Left ventricle myocardium inferior (tissue), 1 donor: Measurements from ENCODE around the gene DHRS1. TPM values are rescaled to one million over a fixed set of nuclear protein-coding genes. Genes with fewer than 3 reads are reported as not detected.
A peak's percentile ranks its signal among the peaks of the same experiment; 100 is the strongest.

Experiments used
- DNase-seq: peaks from one replicate; pipeline ENCODE4 v3.0.0-alpha.2; 2020
- H3K27ac ChIP-seq: fragments of 200-600 bp; replicated peaks from 2 replicates; pipeline ENCODE4 v1.8.0; 2021
- H3K27me3 ChIP-seq: fragments of 200-600 bp; 2 replicates; pipeline ENCODE4 v1.8.0; 2021; ENCODE audit warnings: low read depth
- H3K36me3 ChIP-seq: fragments of 200-600 bp; 2 replicates; pipeline ENCODE4 v1.8.0; 2021
- H3K4me1 ChIP-seq: fragments of 200-600 bp; 2 replicates; pipeline ENCODE4 v1.8.0; 2021
- H3K4me3 ChIP-seq: fragments of 200-600 bp; 2 replicates; pipeline ENCODE4 v1.8.0; 2021; ENCODE audit warnings: mild to moderate bottlenecking, moderate library complexity
- H3K9me3 ChIP-seq: fragments of 200-600 bp; replicated peaks from 2 replicates; pipeline ENCODE4 v1.8.0; 2021
- CTCF ChIP-seq: fragments of 200-600 bp; IDR thresholded peaks from 2 replicates; pipeline ENCODE4 v1.8.0; 2021; ENCODE audit warnings: antibody characterized with exemption, mild to moderate bottlenecking, borderline replicate concordance
- intact Hi-C: fragments of 100-400 bp; cut with micrococcal nuclease; formaldehyde crosslinking; loops from one replicate; pipeline ENCODE4 v1.11.0; 2022
- total RNA-seq: library from RNA; stranded (reverse); fragmentation: NEBNext Ultra II Directional; extraction: Animal tissue kit (Norgen Biotek cat#: 25700); gene quantifications from one replicate; pipeline ENCODE4 v1.2.1, GENCODE V29; 2021
- donor health status: DM: no; HTN: yes; CAD: no; lungs with severe emphysema.

DHRS1 gene
- total RNA-seq, 1 donor from 2014 or later: 6.9 TPM

DNA sequence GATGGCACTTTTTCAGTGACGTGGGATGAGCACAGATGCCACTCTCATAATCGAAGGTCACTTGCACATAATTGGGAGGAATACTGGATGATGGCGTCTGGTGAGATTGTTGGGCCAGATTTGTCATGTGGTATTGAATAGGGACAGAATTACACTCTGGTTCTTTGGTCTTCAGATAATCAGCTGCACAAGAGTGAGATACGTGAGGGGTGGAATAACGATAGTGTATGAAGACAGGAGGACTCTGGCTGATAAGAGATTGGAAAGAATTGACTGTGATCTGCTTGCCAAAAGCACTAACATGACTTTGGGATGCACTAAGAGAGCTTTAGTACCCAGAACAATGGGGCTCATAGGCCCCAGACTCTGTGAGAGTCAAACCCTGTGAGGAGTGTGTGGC is 21.2 kb downstream of the DHRS1 start:
- no peaks in the 10 kb centered on the region for H3K9me3 ChIP-seq
- intact Hi-C loops: no loop called here
- H3K27ac ChIP-seq: peak overlapping the region; percentile 81
- H3K4me3 ChIP-seq: no peak overlapping the region
- no peak for TF ChIP-seq CTCF
- H3K36me3 ChIP-seq: no peaks in the 10 kb centered on the region
- no peaks in the 10 kb centered on the region for H3K27me3 ChIP-seq
- H3K4me1 ChIP-seq: peaks cover 44% of the 10 kb centered on the region
- no peak for DNase-seq

GRCh38 chr14:24277606-24278321 is 21.8 kb downstream of the DHRS1 start:
- intact Hi-C loops: no loop called here
- no peaks in the 10 kb centered on the region for H3K9me3 ChIP-seq
- peak overlapping the region; percentile 30 for H3K27ac ChIP-seq
- H3K27me3 ChIP-seq: no peaks in the 10 kb centered on the region
- no peak for TF ChIP-seq CTCF
- peak; percentile 42 for DNase-seq
- H3K4me1 ChIP-seq: peaks cover 47% of the 10 kb centered on the region
- no peaks in the 10 kb centered on the region for H3K36me3 ChIP-seq
- no peak overlapping the region for H3K4me3 ChIP-seq

DNA sequence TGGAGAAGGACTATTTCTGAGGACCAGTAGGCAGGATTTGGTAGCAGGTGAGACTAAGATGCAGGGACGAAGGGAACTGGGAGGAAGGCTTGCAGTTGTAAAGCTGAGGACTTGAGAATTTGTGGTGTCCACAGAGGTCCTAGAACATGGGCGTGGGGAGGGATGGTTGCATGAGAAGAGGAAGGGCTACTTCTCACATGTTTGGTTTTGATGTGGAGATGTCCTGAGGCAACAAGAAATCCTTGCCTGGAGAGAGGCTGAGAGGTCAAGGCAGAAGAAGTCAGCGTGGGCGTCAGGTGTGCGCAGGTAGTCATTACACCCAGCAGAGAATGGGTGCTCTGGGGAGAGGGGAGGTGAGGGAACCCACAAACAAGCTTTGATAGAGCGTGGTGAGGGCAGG is 22.5 kb downstream of the DHRS1 start:
- H3K27ac ChIP-seq: peak overlapping the region; percentile 30
- intact Hi-C loops: no loop called here
- H3K36me3 ChIP-seq: no peaks in the 10 kb centered on the region
- no peaks in the 10 kb centered on the region for H3K9me3 ChIP-seq
- H3K27me3 ChIP-seq: no peaks in the 10 kb centered on the region
- H3K4me1 ChIP-seq: peaks cover 51% of the 10 kb centered on the region
- no peak for DNase-seq
- H3K4me3 ChIP-seq: no peak overlapping the region
- TF ChIP-seq CTCF: no peak

- Histone ChIP-seq H3K27me3 (no peaks in the 10 kb centered on the region), H3K27ac (peak overlapping the region; percentile 57), H3K4me1 (peaks cover 44% of the 10 kb centered on the region), H3K36me3 (peaks cover 10% of the 10 kb centered on the region), H3K4me3 (no peak overlapping the region), H3K9me3 (no peaks in the 10 kb centered on the region)
- no peak for DNase-seq
- TF ChIP-seq CTCF: no peak
- intact Hi-C loops: no loop called here
Observed at GRCh38 chr14:24274101-24274543, 25.5 kb downstream of the DHRS1 start.

DNA sequence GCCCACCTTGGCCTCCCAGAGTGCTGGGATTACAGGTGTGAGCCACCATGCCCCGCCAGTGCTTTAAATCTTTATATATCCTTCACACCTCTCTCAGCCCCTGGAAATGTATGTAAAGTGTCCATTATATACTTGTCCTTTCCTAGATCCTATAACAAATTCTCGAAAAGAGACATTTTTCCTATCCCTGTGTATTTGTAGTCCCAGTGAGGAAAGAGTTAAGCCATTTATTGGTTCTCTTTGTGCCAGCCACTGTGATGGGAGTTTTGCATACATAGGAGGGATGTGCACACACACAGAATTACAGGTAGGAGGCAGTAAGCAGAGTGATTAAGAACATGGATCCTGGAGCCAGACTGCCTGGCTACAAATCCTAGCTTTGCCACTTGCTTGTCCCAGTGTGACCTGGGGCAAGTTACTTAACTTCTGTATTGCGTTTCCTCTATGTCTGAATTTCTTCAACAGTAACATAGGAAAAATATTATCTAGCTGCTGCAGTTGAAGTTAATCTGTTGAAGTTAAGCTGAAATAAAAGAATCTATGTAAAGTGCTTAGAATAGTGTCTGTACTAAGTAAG is 26.1 kb downstream of the DHRS1 start:
- Histone ChIP-seq H3K27ac (peak overlapping the region; percentile 57), H3K4me3 (no peak overlapping the region), H3K36me3 (peaks cover 16% of the 10 kb centered on the region), H3K9me3 (no peaks in the 10 kb centered on the region), H3K27me3 (no peaks in the 10 kb centered on the region), H3K4me1 (peaks cover 38% of the 10 kb centered on the region)
- intact Hi-C loops: no loop called here
- no peak for DNase-seq
- TF ChIP-seq CTCF: no peak
